Activated naive CD4-positive, alpha-beta T cell treated with anti-CD3 and anti-CD28 coated beads, Interleukin-2, amount 50 U/mL, for 72 hours (primary cell): ENCODE measurements around the gene NUPR1. TPM values are rescaled to one million over a fixed set of nuclear protein-coding genes. Genes with fewer than 3 reads are reported as not detected.
"Not testable (repeated sequence)": the region's sequence is repeated elsewhere in the genome, so short reads cannot be mapped to it uniquely, and the experiment has no call there.

Experiments used
- ATAC-seq, 2 donors: fragments of 150-1000 bp; cut with Tn5 transposase; 2 replicates each; pipeline ENCODE4 v1.10.0; 2021; ENCODE audit warnings: mild to moderate bottlenecking in 2 of 2, moderate library complexity in 2 of 2
- DNase-seq, 2 donors: peaks; one replicate each; pipeline ENCODE4 v3.0.0; 2021 to 2022; ENCODE audit warnings: low spot score in 2 of 2
- H3K27ac Mint-ChIP-seq, 2 donors: one replicate each; pipeline ENCODE4 v1.8.0; 2022; ENCODE audit warnings: mild to moderate bottlenecking in 2 of 2, mixed read lengths in 2 of 2
- H3K36me3 Mint-ChIP-seq, 2 donors: one replicate each; pipeline ENCODE4 v1.8.0; 2022; ENCODE audit warnings: mixed read lengths in 2 of 2
- H3K9me3 Mint-ChIP-seq, 2 donors: one replicate each; pipeline ENCODE4 v1.8.0; 2022; ENCODE audit warnings: mixed read lengths in 2 of 2
- total RNA-seq, 2 donors: library from RNA; stranded (reverse); gene quantifications; one replicate each; pipeline ENCODE4 v1.2.3, GENCODE V29; 2022

The NUPR1 gene
- total RNA-seq, 2 donors from 2014 or later, result not detected

- Mint-ChIP-seq H3K9me3 (no peaks in the 10 kb centered on the region), H3K27ac (peak overlapping the region; percentile 95 to 96), H3K36me3 (peaks cover 0 to 10% of the 10 kb centered on the region in 2 donors)
- DNase-seq, result no peak
- no peak for ATAC-seq
These were observed 42.7 kb downstream of the NUPR1 start for GRCh38 chr16:28495795-28496749.

GRCh38 chr16:28495098-28495793 lies 43.5 kb downstream of the NUPR1 start:
- Mint-ChIP-seq H3K36me3 (peaks cover 0 to 10% of the 10 kb centered on the region in 2 donors), H3K27ac (peak overlapping the region; percentile 95 to 96), H3K9me3 (no peaks in the 10 kb centered on the region)
- no peak for DNase-seq
- no peak for ATAC-seq

GRCh38 chr16:28494121-28494851 lies 44.5 kb downstream of the NUPR1 start, which contains the start of gene APOBR:
TSS of gene APOBR (plus strand) at chr16:28494643. CDS start at chr16:28494682, 39 bp downstream.
- ATAC-seq, result peak; percentile 86 to 89
- H3K9me3 Mint-ChIP-seq, result no peaks in the 10 kb centered on the region
- peaks cover 0 to 10% of the 10 kb centered on the region in 2 donors for H3K36me3 Mint-ChIP-seq
- DNase-seq, result peak; percentile 80 to 92
- H3K27ac Mint-ChIP-seq, result peak within 1 kb of the TSS; percentile 95 to 96

- Mint-ChIP-seq H3K27ac (peak overlapping the region; percentile 96 to 99), H3K36me3 (peaks cover 0 to 10% of the 10 kb centered on the region in 2 donors), H3K9me3 (no peaks in the 10 kb centered on the region)
- ATAC-seq (no peak), DNase-seq (no peak)
These were observed 46.3 kb downstream of the NUPR1 start for GRCh38 chr16:28492511-28492910.

GRCh38 chr16:28491970-28492474 lies 46.8 kb downstream of the NUPR1 start, which contains the start of gene CLN3:
TSS of gene CLN3 (minus strand) at chr16:28492074. CDS start at chr16:28491759, 315 bp downstream.
- Mint-ChIP-seq H3K9me3 (no peaks in the 10 kb centered on the region), H3K36me3 (peaks cover 0 to 10% of the 10 kb centered on the region in 2 donors), H3K27ac (peak within 1 kb of the TSS; percentile 96 to 99)
- DNase-seq, result peak; percentile 81 to 90
- ATAC-seq, result peak; percentile 63 to 80

- DNase-seq (no peak), ATAC-seq (no peak)
- no peaks in the 10 kb centered on the region for H3K9me3 Mint-ChIP-seq
- peaks cover 0 to 10% of the 10 kb centered on the region in 2 donors for H3K36me3 Mint-ChIP-seq
- peak overlapping the region; percentile 96 to 99 for H3K27ac Mint-ChIP-seq
These were observed 47.4 kb downstream of the NUPR1 start for GRCh38 chr16:28491230-28491969.

GRCh38 chr16:28486266-28486665 lies 52.5 kb downstream of the NUPR1 start:
- ATAC-seq (no peak), DNase-seq (no peak)
- Mint-ChIP-seq H3K27ac (no peak overlapping the region), H3K9me3 (no peaks in the 10 kb centered on the region), H3K36me3 (peaks cover 0 to 2% of the 10 kb centered on the region in 2 donors)

GRCh38 chr16:28483361-28483760 lies 55.4 kb downstream of the NUPR1 start:
- not testable (repeated sequence) for ATAC-seq, H3K9me3 Mint-ChIP-seq, DNase-seq, H3K36me3 Mint-ChIP-seq
- peak overlapping the region in 1 of 2 donors; percentile 56 for H3K27ac Mint-ChIP-seq

Other genes starting within 250 kb of the NUPR1 start
- 1 to 10 TPM; 2.0 to 4.2 TPM for gene SBK1, start 246.4 kb downstream of the NUPR1 start, total RNA-seq
- gene NPIPB6, start 175.5 kb downstream of the NUPR1 start, total RNA-seq, result 1 to 10 TPM; 2.3 to 5.2 TPM
- gene EIF3CL, start 135.1 kb downstream of the NUPR1 start, total RNA-seq, result 10 to 100 TPM; 22.0 to 37.6 TPM
- under 1 TPM in 1 of 2 donors, not detected in 1; 0.19 TPM for gene NPIPB7, start 66.6 kb downstream of the NUPR1 start, total RNA-seq
- 10 to 100 TPM; 19.3 to 25.8 TPM for gene CLN3, start 46.9 kb downstream of the NUPR1 start, total RNA-seq
- gene APOBR, start 44.3 kb downstream of the NUPR1 start, total RNA-seq, result 1 to 10 TPM in 1 of 2 donors, under 1 TPM in 1; 0.93 to 2.9 TPM
- not detected for gene IL27, start 32.1 kb downstream of the NUPR1 start, total RNA-seq
- gene SGF29, start 14.9 kb upstream of the NUPR1 start, total RNA-seq, result 10 to 100 TPM; 10.7 to 22.1 TPM
- under 1 TPM; 0.30 to 0.54 TPM for gene SULT1A2, start 58.1 kb upstream of the NUPR1 start, total RNA-seq
- gene SULT1A1, start 71.1 kb upstream of the NUPR1 start, total RNA-seq, result 10 to 100 TPM in 1 of 2 donors, 1 to 10 TPM in 1; 8.2 to 15.6 TPM
- under 1 TPM in 1 of 2 donors, not detected in 1; 0.36 TPM for gene NPIPB8, start 99.1 kb upstream of the NUPR1 start, total RNA-seq
- gene EIF3C, start 172.5 kb upstream of the NUPR1 start, total RNA-seq, result 100 to 1,000 TPM; 467 to 604 TPM
- 1 to 10 TPM; 4.6 to 5.6 TPM for gene NPIPB9, start 212.8 kb upstream of the NUPR1 start, total RNA-seq